GM23338 (cell line): ENCODE measurements around the gene ROCK1. TPM values are rescaled to one million over a fixed set of nuclear protein-coding genes. Genes with fewer than 3 reads are reported as not detected.

Source experiments
- ATAC-seq: fragments of 200-7000 bp; cut with Tn5 transposase; 3 replicates; pipeline ENCODE4 v1.9.1; 2020
- DNase-seq: peaks from one replicate; pipeline ENCODE4 v3.0.0-alpha.2; 2015; ENCODE audit warnings: low spot score
- H2AFZ ChIP-seq: fragments of 200-600 bp; sonication (generic); 2 replicates; pipeline ENCODE4 v1.8.0; 2016; ENCODE audit warnings: antibody characterized with exemption, mild to moderate bottlenecking, moderate library complexity
- H3F3A ChIP-seq: fragments of 200-600 bp; sonication (generic); replicated peaks from 2 replicates; pipeline ENCODE4 v1.8.0; 2017; ENCODE audit warnings: antibody characterized with exemption, mixed run types, low read depth
- H3K27ac ChIP-seq: fragments of 200-600 bp; sonication (generic); 2 replicates; pipeline ENCODE4 v1.6.1; 2016; ENCODE audit warnings: low read depth
- H3K27me3 ChIP-seq: fragments of 200-600 bp; sonication (generic); 2 replicates; pipeline ENCODE4 v1.8.0; 2016; ENCODE audit warnings: mild to moderate bottlenecking, mixed run types, moderate library complexity; ENCODE audit not compliant: insufficient read depth
- H3K36me3 ChIP-seq: fragments of 200-600 bp; sonication (generic); 2 replicates; pipeline ENCODE4 v1.8.0; 2016; ENCODE audit warnings: mild to moderate bottlenecking; ENCODE audit not compliant: insufficient read depth
- H3K4me1 ChIP-seq: fragments of 200-600 bp; sonication (generic); 2 replicates; pipeline ENCODE4 v1.8.0; 2016; ENCODE audit warnings: mild to moderate bottlenecking, moderate library complexity; ENCODE audit not compliant: insufficient read depth
- H3K4me2 ChIP-seq: fragments of 200-600 bp; sonication (generic); 2 replicates; pipeline ENCODE4 v1.7.1; 2017; ENCODE audit warnings: mixed run types
- H3K4me3 ChIP-seq: fragments of 200-600 bp; sonication (generic); 2 replicates; pipeline ENCODE4 v1.6.1; 2016; ENCODE audit warnings: mixed run types
- H3K79me2 ChIP-seq: fragments of 200-600 bp; sonication (generic); replicated peaks from 2 replicates; pipeline ENCODE4 v1.8.0; 2017; ENCODE audit warnings: mild to moderate bottlenecking; ENCODE audit not compliant: insufficient read depth
- H3K9me2 ChIP-seq: fragments of 200-600 bp; sonication (generic); 2 replicates; pipeline ENCODE4 v1.8.0; 2017; ENCODE audit not compliant: insufficient read depth
- H4K20me1 ChIP-seq: fragments of 200-600 bp; sonication (generic); replicated peaks from 2 replicates; pipeline ENCODE4 v1.8.0; 2017; ENCODE audit warnings: mild to moderate bottlenecking; ENCODE audit not compliant: insufficient read depth
- H3K27ac Mint-ChIP-seq: 2 replicates; pipeline ENCODE4 v1.8.0; 2020; ENCODE audit warnings: inconsistent platforms, mild to moderate bottlenecking, moderate library complexity, mixed read lengths
- H3K27me3 Mint-ChIP-seq: 3 replicates; pipeline ENCODE4 v1.8.0; 2022; ENCODE audit warnings: low read depth, mild to moderate bottlenecking, moderate library complexity, mixed read lengths, inconsistent platforms; ENCODE audit not compliant: insufficient read depth, poor library complexity
- H3K36me3 Mint-ChIP-seq: 3 replicates; pipeline ENCODE4 v1.8.0; 2021; ENCODE audit warnings: low read depth, mild to moderate bottlenecking, inconsistent platforms, moderate library complexity, mixed read lengths
- H3K4me1 Mint-ChIP-seq: 3 replicates; pipeline ENCODE4 v1.8.0; 2020; ENCODE audit warnings: mild to moderate bottlenecking, inconsistent platforms, mixed read lengths
- H3K4me3 Mint-ChIP-seq: 3 replicates; pipeline ENCODE4 v1.8.0; 2021; ENCODE audit warnings: moderate library complexity, mild to moderate bottlenecking, inconsistent platforms, mixed read lengths
- H3K9me3 Mint-ChIP-seq: 3 replicates; pipeline ENCODE4 v1.8.0; 2020; ENCODE audit warnings: moderate library complexity, mild to moderate bottlenecking, inconsistent platforms, mixed read lengths
- CREB1 ChIP-seq: fragments of 250-450 bp; sonication (Bioruptor Pico); IDR thresholded peaks from 2 replicates; pipeline ENCODE4 v1.5.0; 2020; ENCODE audit warnings: low read depth, mild to moderate bottlenecking, moderate library complexity
- CTCF ChIP-seq, 2 experiments: fragments of 200-600 bp in 1 of 2; sonication (generic) in 1 of 2; conservative IDR thresholded peaks; 2 replicates each; pipeline versions ENCODE4 v1.5.1 to v1.6.1; 2016 to 2017; ENCODE audit warnings: antibody characterized with exemption in 2 of 2, low read depth in 2 of 2, mild to moderate bottlenecking in 2 of 2, moderate library complexity in 1 of 2
- ETS1 ChIP-seq: IDR thresholded peaks from 2 replicates; pipeline ENCODE4 v1.6.1; 2016; ENCODE audit warnings: antibody characterized with exemption
- EZH2phosphoT487 ChIP-seq: fragments of 200-600 bp; sonication (generic); IDR thresholded peaks from one replicate; pipeline ENCODE4 v1.8.1; 2018; ENCODE audit warnings: antibody characterized with exemption; ENCODE audit not compliant: unreplicated experiment
- JUNB ChIP-seq: IDR thresholded peaks from one replicate; pipeline ENCODE4 v1.6.1; 2016; ENCODE audit warnings: antibody characterized with exemption; ENCODE audit not compliant: unreplicated experiment
- NANOG ChIP-seq: IDR thresholded peaks from 2 replicates; pipeline ENCODE4 v1.6.1; 2016; ENCODE audit warnings: antibody characterized with exemption, borderline replicate concordance
- POLR2AphosphoS5 ChIP-seq: IDR thresholded peaks from 2 replicates; pipeline ENCODE4 v1.6.1; 2016; ENCODE audit warnings: antibody characterized with exemption, low read depth
- REST ChIP-seq: IDR thresholded peaks from one replicate; pipeline ENCODE4 v1.6.1; 2018; ENCODE audit warnings: antibody characterized with exemption; ENCODE audit not compliant: unreplicated experiment
- STAT1 ChIP-seq: IDR thresholded peaks from one replicate; pipeline ENCODE4 v1.6.1; 2016; ENCODE audit warnings: antibody characterized with exemption; ENCODE audit not compliant: unreplicated experiment
- ZNF114 ChIP-seq: fragments of 250-450 bp; sonication (Bioruptor Pico); IDR thresholded peaks from 2 replicates; pipeline ENCODE4 v1.5.0; 2020; ENCODE audit warnings: mild to moderate bottlenecking, moderate library complexity
- ZNF331 ChIP-seq: fragments of 250-450 bp; sonication (Bioruptor Pico); IDR thresholded peaks from 2 replicates; pipeline ENCODE4 v1.5.0; 2020; ENCODE audit warnings: low read depth, mild to moderate bottlenecking, moderate library complexity
- ZNF462 ChIP-seq: fragments of 250-450 bp; sonication (Bioruptor Pico); IDR thresholded peaks from 2 replicates; pipeline ENCODE4 v1.5.0; 2020; ENCODE audit warnings: mild to moderate bottlenecking, moderate library complexity
- polyA plus RNA-seq: library from polyadenylated mRNA; unstranded; fragments of >200 nt; fragmentation: Nextera tagmentation; extraction: Ambion mirVana; gene quantifications from 2 replicates; pipeline ENCODE4 v1.2.1, GENCODE V29; 2016
- total RNA-seq: library from RNA; depleted of rRNA; stranded (reverse); fragments of >200 nt; shearing (Covaris generic); gene quantifications from 2 replicates; pipeline ENCODE4 v1.2.3, GENCODE V29; 2014

ROCK1 gene
- total and polyA plus RNA-seq, 2 experiments from 2014 or later, result 37.2 to 42.8 TPM

GRCh38 chr18:21071071-21071470 lies 40.5 kb downstream of the ROCK1 start:
- no peak overlapping the region for H3K27ac Mint-ChIP-seq
- peaks cover 59% of the 10 kb centered on the region for H3K79me2 ChIP-seq

More at GRCh38 chr18:21071071-21071470, 40.5 kb downstream of the ROCK1 start:
- Histone ChIP-seq H3K4me2 (no peak overlapping the region), H2AFZ (no peak overlapping the region), H3K27ac (no peak overlapping the region), H3K9me2 (no peaks in the 10 kb centered on the region), H3K4me3 (no peak overlapping the region), H3K27me3 (no peaks in the 10 kb centered on the region), H3K4me1 (no peaks in the 10 kb centered on the region; the same call in 1 of the 2 replicates), H4K20me1 (peaks cover 22% of the 10 kb centered on the region), H3F3A (no peaks in the 10 kb centered on the region), H3K36me3 (no peaks in the 10 kb centered on the region)
- no peaks in the 10 kb centered on the region for H3K36me3 Mint-ChIP-seq
- no peaks in the 10 kb centered on the region for H3K9me3 Mint-ChIP-seq
- H3K4me1 Mint-ChIP-seq, result peaks cover 14% of the 10 kb centered on the region
- no peak overlapping the region for H3K4me3 Mint-ChIP-seq
- DNase-seq (no peak), ATAC-seq (no peak)
- H3K27me3 Mint-ChIP-seq, result no peaks in the 10 kb centered on the region
- TF ChIP-seq NANOG (no peak), CREB1 (CRISPR knock-in tag) (no peak), ZNF114 (CRISPR knock-in tag) (no peak), ZNF462 (CRISPR knock-in tag) (no peak), ZNF331 (CRISPR knock-in tag) (no peak), REST (no peak), ETS1 (no peak), STAT1 (no peak), POLR2AphosphoS5 (no peak), EZH2phosphoT487 (no peak), JUNB (no peak), CTCF (conservative IDR thresholded peaks at IDR 0.05; ENCODE audit: low read depth in 2 of 2) (no peak)
